A673 (cell line): ENCODE measurements around the gene B9D2. TPM values are rescaled to one million over a fixed set of nuclear protein-coding genes. Genes with fewer than 3 reads are reported as not detected.

Experiments
- BruUV-seq: library from RNA; stranded (reverse); fragments of 400-500 nt; replicated peaks from 2 replicates; lab custom pipeline; 2021; lab: Mats Ljungman, UMichigan
- CTCF ChIA-PET: fragments of 300-600 bp; sonication (Branson Sonifier 250); formaldehyde crosslinking; loops from one replicate; lab custom pipeline; 2022; ENCODE audit warnings: antibody characterized with exemption; lab: Charles Lee
- POLR2A ChIA-PET: fragments of 300-600 bp; sonication (Branson Sonifier 250); formaldehyde crosslinking; loops from one replicate; lab custom pipeline; 2022; ENCODE audit warnings: antibody characterized with exemption; ENCODE audit not compliant: low non-redundant PET; lab: Charles Lee
- DNase-seq: peaks from one replicate; pipeline ENCODE4 v3.0.0-alpha.2; 2015; ENCODE audit warnings: low spot score
- H3K27ac ChIP-seq: fragments of 200-600 bp; sonication (generic); 2 replicates; pipeline ENCODE4 v1.5.1; 2016; ENCODE audit warnings: mixed run types, low read depth, mild to moderate bottlenecking, mixed read lengths, antibody characterized with exemption, low read length; ENCODE audit not compliant: poor library complexity, severe bottlenecking
- H3K27me3 ChIP-seq: fragments of 200-600 bp; sonication (generic); replicated peaks from 2 replicates; pipeline ENCODE4 v1.6.1; 2017; ENCODE audit warnings: mixed run types, low read depth, mild to moderate bottlenecking, mixed read lengths, antibody characterized with exemption, low read length; ENCODE audit not compliant: insufficient read depth, poor library complexity
- H3K36me3 ChIP-seq: fragments of 200-600 bp; sonication (generic); 2 replicates; pipeline ENCODE4 v1.6.1; 2016; ENCODE audit warnings: mixed run types, mild to moderate bottlenecking, mixed read lengths, antibody characterized with exemption, low read length; ENCODE audit not compliant: insufficient read depth, poor library complexity, severe bottlenecking
- H3K4me1 ChIP-seq: fragments of 200-600 bp; sonication (generic); 2 replicates; pipeline ENCODE4 v1.6.1; 2017; ENCODE audit warnings: mixed run types, mild to moderate bottlenecking, mixed read lengths, antibody characterized with exemption, low read length; ENCODE audit not compliant: insufficient read depth, poor library complexity, severe bottlenecking
- H3K4me3 ChIP-seq: fragments of 200-600 bp; sonication (generic); 2 replicates; pipeline ENCODE4 v1.5.1; 2016; ENCODE audit warnings: low read depth, mixed run types, mild to moderate bottlenecking, mixed read lengths, low read length; ENCODE audit not compliant: poor library complexity, severe bottlenecking
- H3K9me3 ChIP-seq: fragments of 200-600 bp; sonication (generic); 2 replicates; pipeline ENCODE4 v1.6.1; 2016; ENCODE audit warnings: mixed run types, low read depth, mild to moderate bottlenecking, mixed read lengths, antibody characterized with exemption, low read length; ENCODE audit not compliant: poor library complexity, severe bottlenecking
- CTCF ChIP-seq: fragments of 300-800, 200-600 bp; sonication (generic); conservative IDR thresholded peaks from 2 replicates; pipeline ENCODE4 v1.5.1; 2017; ENCODE audit warnings: low read depth, mild to moderate bottlenecking, antibody characterized with exemption, low read length, moderate library complexity, mixed read lengths
- EZH2 ChIP-seq: fragments of 200-600 bp; sonication (generic); IDR thresholded peaks from 2 replicates; pipeline ENCODE4 v1.6.1; 2017; ENCODE audit warnings: borderline replicate concordance, low read depth, mild to moderate bottlenecking, mixed read lengths, antibody characterized with exemption, low read length; ENCODE audit not compliant: poor library complexity, severe bottlenecking
- intact Hi-C: fragments of 100-400 bp; cut with micrococcal nuclease; formaldehyde crosslinking; loops from one replicate; pipeline ENCODE4 v1.10.0; 2022; ENCODE audit not compliant: unreplicated experiment
- total RNA-seq: library from RNA; stranded (reverse); gene quantifications from 2 replicates; pipeline ENCODE4 v1.2.3, GENCODE V29; 2021

B9D2 gene
- total RNA-seq, 1 experiment from 2014 or later = 10.7 TPM

- ChIA-PET CTCF (no interaction called here), POLR2A (no interaction called here)
- Histone ChIP-seq H3K9me3 (no peaks in the 10 kb centered on the region), H3K4me3 (no peak overlapping the region), H3K36me3 (peaks cover 32% of the 10 kb centered on the region), H3K27me3 (no peaks in the 10 kb centered on the region), H3K27ac (peak overlapping the region; percentile 77), H3K4me1 (peaks cover 23% of the 10 kb centered on the region)
- TF ChIP-seq CTCF (no peak), EZH2 (no peak)
- no peak for DNase-seq
- intact Hi-C loops = no loop called here
- no TSS peak for BruUV-seq
Observed at GRCh38 chr19:41327076-41327575, 36.8 kb downstream of the B9D2 start.

GRCh38 chr19:41325947-41326706 is 37.8 kb downstream of the B9D2 start:
- Histone ChIP-seq H3K4me3 (no peak overlapping the region), H3K9me3 (no peaks in the 10 kb centered on the region), H3K4me1 (peaks cover 23% of the 10 kb centered on the region), H3K36me3 (peaks cover 28% of the 10 kb centered on the region), H3K27ac (peak overlapping the region; percentile 50), H3K27me3 (no peaks in the 10 kb centered on the region)
- POLR2A ChIA-PET = no interaction called here
- CTCF ChIA-PET = no interaction called here
- BruUV-seq = no TSS peak
- intact Hi-C loops = no loop called here
- DNase-seq = no peak
- TF ChIP-seq CTCF (no peak), EZH2 (no peak)

GRCh38 chr19:41325640-41325946 is 38.4 kb downstream of the B9D2 start:
- ChIA-PET POLR2A (no interaction called here), CTCF (no interaction called here)
- no peak for DNase-seq
- no peak overlapping the region for H3K4me3 ChIP-seq
- no peaks in the 10 kb centered on the region for H3K9me3 ChIP-seq
- H3K27me3 ChIP-seq = no peaks in the 10 kb centered on the region
- peaks cover 32% of the 10 kb centered on the region for H3K36me3 ChIP-seq
- no TSS peak for BruUV-seq
- intact Hi-C loops = no loop called here
- peaks cover 23% of the 10 kb centered on the region for H3K4me1 ChIP-seq
- no peak for TF ChIP-seq CTCF
- TF ChIP-seq EZH2 = no peak
- H3K27ac ChIP-seq = peak overlapping the region; percentile 50
